Measurements from ENCODE around the gene FCN3.

Gene FCN3

DNA sequence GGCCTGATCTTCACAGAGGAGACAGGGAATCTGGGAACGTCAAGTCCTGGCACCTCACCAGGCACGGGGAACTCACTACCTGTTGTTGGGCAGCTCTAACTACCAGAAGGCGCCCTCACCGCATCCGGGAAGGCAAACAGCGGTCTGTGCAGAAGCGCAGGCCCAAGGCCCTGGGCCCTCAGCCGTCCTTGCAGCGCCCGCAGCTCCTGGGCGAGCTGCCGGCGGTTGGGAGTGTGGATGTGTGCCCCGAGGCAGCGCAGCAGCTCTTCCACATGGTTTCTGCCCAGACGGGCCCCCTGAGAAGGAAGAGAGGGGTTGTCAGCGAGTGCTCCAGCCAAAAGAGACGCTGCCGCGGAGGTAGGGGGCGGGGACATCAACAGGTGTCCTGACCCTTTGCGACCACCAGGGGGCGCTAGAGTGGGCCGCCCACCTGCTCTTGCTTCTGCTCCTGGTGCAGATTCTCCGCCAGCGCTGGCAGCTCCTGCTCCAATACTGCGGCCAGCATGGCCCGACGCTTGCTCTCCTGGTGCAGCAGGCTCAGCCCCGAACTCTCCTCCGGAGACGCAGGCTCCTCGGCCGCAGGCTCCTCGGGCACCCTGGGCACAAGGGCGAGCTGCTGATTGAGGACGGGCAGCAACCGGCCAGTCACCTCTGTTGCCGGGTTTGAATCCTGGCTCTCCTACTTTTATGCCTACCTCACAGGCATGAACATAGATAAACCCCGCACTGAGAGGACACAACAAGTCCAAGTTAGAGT lies 17.2 kb downstream of the FCN3 start:
- peak; percentile 84 for DNase-seq

DNA sequence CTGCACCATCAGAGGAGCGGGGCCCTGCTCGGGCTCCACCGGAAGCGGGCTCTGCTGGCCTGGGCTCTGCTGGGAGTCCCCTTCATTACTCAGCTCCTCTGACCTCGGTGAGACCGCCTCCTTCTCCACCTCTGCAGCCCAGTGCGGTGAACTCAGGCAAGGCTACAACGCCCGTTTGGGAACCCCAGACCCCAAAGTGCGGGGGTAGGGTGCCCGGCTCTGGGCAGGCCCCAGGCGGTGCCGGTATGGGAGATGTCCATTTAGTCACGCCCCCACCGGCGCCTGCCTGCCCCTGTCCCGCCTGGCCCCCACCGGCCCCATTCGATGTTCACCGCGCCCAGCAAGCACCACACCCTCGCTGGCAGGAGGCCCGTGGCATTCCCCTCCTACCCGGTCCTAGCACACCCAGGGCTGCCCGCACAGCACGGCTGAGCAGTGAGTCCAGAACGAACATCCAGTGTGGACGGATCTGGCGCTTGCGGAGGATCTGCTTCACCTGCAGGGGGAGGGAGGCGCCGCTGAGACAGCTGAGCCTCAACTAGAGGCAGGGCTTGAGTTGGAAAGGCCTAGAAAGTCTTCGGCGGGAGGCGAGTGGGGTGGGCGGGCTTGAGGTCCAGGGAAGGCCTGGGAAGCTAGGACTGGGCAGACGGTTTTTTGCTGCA lies 17.9 kb downstream of the FCN3 start:
- DNase-seq, result peak; percentile 71

DNA sequence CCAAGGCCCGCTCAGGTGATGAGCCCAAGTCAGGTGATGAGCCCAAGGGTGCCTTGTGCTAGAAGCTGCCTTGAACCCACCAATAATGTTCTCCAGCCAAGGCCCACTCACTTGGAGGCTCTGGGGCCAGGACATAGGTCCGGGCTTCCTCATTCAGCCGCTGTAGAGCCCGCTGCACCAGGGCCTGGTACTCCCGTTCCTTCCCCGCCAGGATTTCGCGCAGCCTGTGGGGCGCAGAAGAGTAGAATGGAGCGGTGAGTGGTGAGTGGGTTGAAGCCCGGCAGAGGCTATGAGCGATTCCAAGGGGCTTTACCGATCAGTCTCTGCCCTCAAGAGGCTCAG lies 18.4 kb downstream of the FCN3 start:
- DNase-seq, result no peak

- DNase-seq, result peak; percentile 1
Measured at GRCh38 chr1:27355683-27356082, 18.9 kb downstream of the FCN3 start.

- DNase-seq, result no peak
Measured at GRCh38 chr1:27353629-27354028, 21.0 kb downstream of the FCN3 start.

DNA sequence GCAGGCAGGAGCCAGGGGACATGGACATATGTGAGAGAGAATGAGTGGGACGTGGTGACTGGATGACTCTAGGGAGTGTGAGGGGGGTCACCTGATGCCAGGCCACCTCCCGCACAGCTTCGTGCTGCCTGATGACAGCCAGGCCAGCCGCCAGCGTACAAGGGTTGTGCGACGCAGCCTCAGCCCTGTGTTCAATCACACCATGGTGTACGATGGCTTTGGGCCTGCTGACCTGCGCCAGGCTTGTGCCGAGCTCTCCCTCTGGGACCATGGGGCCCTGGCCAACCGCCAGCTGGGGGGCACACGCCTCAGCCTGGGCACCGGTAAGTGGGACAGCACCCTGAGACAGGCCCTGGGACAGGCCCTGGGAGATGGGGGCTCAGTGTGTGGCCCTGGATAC lies 21.5 kb downstream of the FCN3 start:
- DNase-seq, result no peak

- peak; percentile 1 for DNase-seq
Measured at GRCh38 chr1:27351541-27352107, 23.0 kb downstream of the FCN3 start.

DNA sequence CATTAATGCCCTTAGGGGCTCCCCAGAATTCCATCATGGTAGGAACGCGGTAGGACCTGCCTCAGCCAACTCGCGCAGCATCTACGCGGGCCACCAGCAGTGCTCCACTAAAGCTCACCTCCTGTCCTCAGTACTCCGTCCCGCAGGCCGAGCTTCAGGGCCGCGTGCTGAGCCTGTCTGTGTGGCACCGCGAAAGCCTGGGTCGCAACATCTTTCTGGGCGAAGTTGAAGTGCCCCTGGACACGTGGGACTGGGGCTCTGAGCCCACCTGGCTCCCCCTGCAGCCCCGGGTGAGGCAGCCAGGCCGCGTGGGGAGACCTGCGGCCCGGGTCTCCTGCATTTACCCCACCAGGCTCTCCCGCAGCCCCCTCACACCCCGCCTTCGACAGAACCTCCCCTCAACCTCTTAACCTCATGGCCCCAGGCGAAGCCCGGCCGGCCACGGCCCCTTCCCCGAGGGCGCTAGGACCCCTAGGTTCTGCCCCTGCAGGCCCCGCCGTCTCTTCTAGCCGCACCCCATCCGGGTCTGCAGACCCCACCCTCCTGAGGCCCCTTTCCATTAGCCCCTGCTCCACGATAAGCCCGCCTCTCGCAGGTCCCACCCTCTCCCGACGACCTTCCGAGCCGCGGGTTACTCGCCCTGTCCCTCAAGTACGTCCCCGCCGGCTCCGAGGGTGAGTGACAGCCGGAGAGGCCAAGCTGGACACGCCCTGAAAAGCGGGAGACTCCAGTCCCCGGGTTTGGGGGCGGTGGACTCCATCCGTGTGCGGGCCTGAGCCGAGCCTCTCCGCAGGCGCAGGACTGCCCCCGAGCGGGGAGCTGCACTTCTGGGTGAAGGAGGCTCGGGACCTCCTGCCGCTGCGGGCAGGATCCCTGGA lies 23.7 kb downstream of the FCN3 start:
- peak; percentile 1 for DNase-seq

- DNase-seq, result no peak
Measured at GRCh38 chr1:27349784-27350662, 24.6 kb downstream of the FCN3 start.

DNA sequence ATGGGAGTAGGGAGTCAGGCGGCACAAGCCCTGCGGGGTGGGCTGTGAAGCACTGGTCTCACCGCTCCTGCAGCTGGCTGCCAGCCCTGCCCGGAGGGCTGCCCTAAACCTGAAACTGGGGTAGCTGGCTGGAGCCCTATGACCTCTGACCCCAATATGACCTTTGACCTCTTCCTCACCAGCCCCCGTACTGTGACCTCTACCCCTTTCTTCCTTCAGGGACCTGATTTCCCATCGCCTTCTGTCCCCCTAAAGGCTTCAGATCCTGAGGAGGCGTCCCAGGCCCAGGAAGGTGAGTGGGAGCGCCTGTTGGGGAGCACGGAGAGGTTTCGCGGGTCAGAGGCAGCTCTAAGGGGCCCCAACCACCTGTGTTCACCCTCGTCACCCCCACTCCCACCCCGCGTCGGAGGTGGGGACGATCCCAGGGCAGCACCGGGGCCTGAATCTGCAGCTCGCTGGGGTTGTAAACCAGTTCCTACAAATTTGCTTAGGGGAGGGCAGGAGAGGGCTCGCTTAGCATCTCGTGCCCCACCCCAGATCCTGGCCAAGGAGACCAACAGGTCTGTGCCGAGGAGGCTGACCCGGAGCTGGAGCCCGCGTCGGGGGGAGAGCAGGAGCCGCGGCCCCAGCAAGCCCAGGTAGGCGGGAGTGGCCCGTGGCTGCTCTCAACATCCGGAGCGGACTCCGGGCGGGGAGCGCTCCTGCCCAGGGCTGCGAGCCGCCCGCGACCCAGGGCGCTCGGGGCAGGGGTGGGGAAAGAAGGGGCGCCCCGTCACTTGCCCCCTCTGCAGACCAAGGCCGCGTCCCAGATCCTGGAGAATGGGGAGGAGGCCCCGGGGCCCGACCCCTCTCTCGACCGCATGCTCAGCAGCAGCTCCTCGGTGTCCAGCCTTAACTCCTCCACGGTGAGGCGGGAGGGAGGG lies 25.5 kb downstream of the FCN3 start:
- DNase-seq, result peak; percentile 39

- no peak for DNase-seq
Measured at GRCh38 chr1:27346991-27347624, 27.5 kb downstream of the FCN3 start.

- DNase-seq, result no peak
Measured at GRCh38 chr1:27346357-27346756, 28.3 kb downstream of the FCN3 start.

- DNase-seq, result no peak
Measured at GRCh38 chr1:27345272-27345671, 29.4 kb downstream of the FCN3 start.

- DNase-seq, result no peak
Measured at GRCh38 chr1:27343639-27344025, 31.0 kb downstream of the FCN3 start.

- DNase-seq, result peak; percentile 88
Measured at GRCh38 chr1:27342778-27343638, 31.6 kb downstream of the FCN3 start.

DNA sequence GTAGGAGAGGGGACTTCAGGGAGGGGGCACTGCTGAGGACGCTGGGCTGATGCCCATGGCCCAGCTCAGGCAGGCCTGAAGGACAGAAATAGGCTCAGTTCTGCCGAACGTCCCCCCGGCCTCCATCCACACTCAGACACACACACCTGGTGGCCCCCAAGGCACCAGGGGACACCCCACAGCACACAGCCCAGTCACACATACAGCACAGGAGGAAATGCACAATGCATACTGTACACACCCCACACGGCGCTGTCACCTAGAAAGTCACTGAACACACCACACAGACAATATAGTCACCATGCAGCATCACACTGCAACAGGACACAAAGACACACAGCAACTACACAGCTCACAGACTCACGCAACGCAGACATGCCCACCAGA lies 32.2 kb downstream of the FCN3 start:
- peak; percentile 63 for DNase-seq

GRCh38 chr1:27341525-27342252 lies 32.9 kb downstream of the FCN3 start, which contains the start of gene SYTL1:
SYTL1 (plus strand) TSS chr1:27342022; CDS start chr1:27345335, 3,313 bp downstream.
- peak; percentile 76 for DNase-seq

DNA sequence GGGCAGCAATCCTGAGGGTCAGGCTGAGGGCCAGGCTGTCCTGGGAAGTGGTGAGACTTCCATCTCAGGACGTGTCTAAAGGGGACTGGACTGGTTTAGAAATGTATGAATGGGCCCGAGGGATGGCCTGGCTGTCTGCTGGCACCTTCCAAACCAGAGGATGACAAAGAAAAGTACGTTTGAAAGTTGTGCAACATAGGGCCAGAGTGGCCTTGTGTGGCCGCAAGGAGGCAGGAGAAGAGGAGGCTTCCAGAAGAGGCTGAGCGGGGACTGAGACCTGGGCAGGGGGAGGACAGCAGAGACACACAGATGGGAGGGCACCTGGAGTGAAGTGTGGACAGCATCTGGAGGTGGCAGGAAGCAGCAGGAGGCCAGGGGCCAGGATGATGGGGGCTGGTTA lies 35.4 kb downstream of the FCN3 start:
- DNase-seq, result no peak

- no peak for DNase-seq
Measured at GRCh38 chr1:27338751-27339150, 35.9 kb downstream of the FCN3 start.
